Measurements from ENCODE around the gene SLF2. TPM values are rescaled to one million over a fixed set of nuclear protein-coding genes. Genes with fewer than 3 reads are reported as not detected.
"Not testable (repeated sequence)": the region's sequence is repeated elsewhere in the genome, so short reads cannot be mapped to it uniquely, and the experiment has no call there.

SLF2 gene
- total and polyA plus RNA-seq, 12 donors = 4.8 to 23.6 (median 18.3) TPM

GRCh38 chr10:100881556-100882213, 31.1 kb upstream of the SLF2 start:
- intact Hi-C loops (cut with DNase I) = loop anchor here in 1 of 10 donors (10.0 kb wide), 1 partner anchor 317 kb away; no protein-coding TSS in a partner anchor
- no peak overlapping the region for H3K27ac ChIP-seq
- H3K9me3 ChIP-seq = no peaks in the 10 kb centered on the region
- no peaks in the 10 kb centered on the region for H3K36me3 ChIP-seq
- H3K4me3 ChIP-seq = no peak overlapping the region
- no peak for TF ChIP-seq CTCF (IDR thresholded peaks at IDR 0.05)
- ATAC-seq (no peak), DNase-seq (no peak)
- peaks cover 0 to 16% (median 4%) of the 10 kb centered on the region in 9 donors for H3K4me1 ChIP-seq
- peaks cover 0 to 38% (median 14%) of the 10 kb centered on the region in 7 donors for H3K27me3 ChIP-seq
- 75 to 77% methylated on average over 5 of the region's 5 CpGs for WGBS, 2 donors

GRCh38 chr10:100882252-100882651, 30.5 kb upstream of the SLF2 start:
- no peak for ATAC-seq
- no peak for DNase-seq
- Histone ChIP-seq H3K36me3 (no peaks in the 10 kb centered on the region), H3K27me3 (peaks cover 0 to 37% (median 9%) of the 10 kb centered on the region in 7 donors), H3K27ac (no peak overlapping the region), H3K4me3 (no peak overlapping the region), H3K9me3 (no peaks in the 10 kb centered on the region), H3K4me1 (peaks cover 0 to 18% (median 4%) of the 10 kb centered on the region in 9 donors)
- no peak for TF ChIP-seq CTCF (IDR thresholded peaks at IDR 0.05)
- 63 to 66% methylated on average over 8 of the region's 8 CpGs for WGBS, 2 donors
- intact Hi-C loops (cut with DNase I) = loop anchor here in 1 of 10 donors (10.0 kb wide), 1 partner anchor 317 kb away; no protein-coding TSS in a partner anchor

DNA sequence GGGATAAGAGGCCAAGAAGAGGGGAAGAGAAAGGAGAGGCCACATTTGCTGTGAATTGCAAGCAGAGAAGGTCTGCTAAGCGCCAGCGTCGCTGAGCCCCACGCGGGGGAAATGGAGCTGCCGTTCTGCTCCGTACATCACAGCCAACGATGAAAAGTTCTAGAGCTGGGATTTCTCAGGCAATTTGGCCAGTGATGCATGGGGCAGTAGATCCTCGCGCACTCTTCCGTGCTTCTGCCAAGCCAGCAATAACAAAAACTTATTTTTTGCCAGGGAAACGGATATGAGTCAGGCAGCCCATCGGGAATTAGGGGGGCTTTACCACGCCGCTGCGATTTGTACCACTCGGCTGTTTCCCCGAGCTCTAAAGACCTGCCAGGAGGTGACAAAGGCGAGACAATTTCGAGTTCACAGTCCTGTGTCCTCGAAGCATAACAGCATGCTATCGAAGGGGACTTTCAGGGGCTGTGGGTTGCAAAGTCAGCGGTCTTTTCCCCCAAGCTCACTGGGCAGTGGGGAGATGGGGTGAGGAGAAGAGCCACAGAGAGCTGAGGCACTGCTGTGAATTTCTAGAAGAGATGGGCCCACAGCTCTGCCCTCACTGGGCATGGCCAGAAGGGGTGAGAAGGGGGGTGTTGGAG, 30.0 kb upstream of the SLF2 start:
- intact Hi-C loops (cut with DNase I) = loop anchor here in 1 of 10 donors (10.0 kb wide), 1 partner anchor 318 kb away; no protein-coding TSS in a partner anchor
- ATAC-seq (peak in 6 of 8 donors; percentile 11 to 50 (median 22)), DNase-seq (peak in 1 of 2 donors; percentile 24)
- no peak for TF ChIP-seq CTCF (IDR thresholded peaks at IDR 0.05)
- Histone ChIP-seq H3K36me3 (no peaks in the 10 kb centered on the region), H3K9me3 (no peaks in the 10 kb centered on the region), H3K4me3 (no peak overlapping the region), H3K4me1 (peaks cover 0 to 21% (median 8%) of the 10 kb centered on the region in 9 donors), H3K27ac (no peak overlapping the region), H3K27me3 (peaks cover 0 to 33% (median 8%) of the 10 kb centered on the region in 7 donors)
- WGBS, 2 donors = 39 to 47% methylated on average over 23 of the region's 23 CpGs

DNA sequence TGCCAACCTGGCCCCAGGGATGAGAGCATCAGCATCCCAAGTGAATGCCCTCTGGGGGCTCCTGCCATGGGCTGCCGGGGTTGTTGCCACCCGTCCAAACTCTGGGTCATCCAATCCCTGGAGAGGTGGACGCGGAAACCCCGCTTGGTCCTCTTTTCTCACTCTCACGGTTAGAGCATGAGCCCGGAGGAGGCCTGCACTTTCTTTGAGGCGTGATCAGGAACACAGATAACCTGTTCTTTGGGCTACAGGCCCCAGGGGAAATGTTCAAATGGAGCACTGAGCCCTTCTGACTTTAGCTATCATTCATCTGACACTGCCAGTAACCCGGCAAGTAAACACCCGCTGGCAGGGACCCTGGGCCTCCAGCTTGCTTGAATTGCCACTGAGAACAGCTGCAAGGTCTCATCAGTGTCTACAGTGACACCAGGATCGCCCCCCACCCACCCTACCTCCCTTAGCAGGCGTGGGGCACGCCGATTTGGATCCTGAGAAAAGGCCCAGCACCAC, 29.4 kb upstream of the SLF2 start:
- Histone ChIP-seq H3K27me3 (peaks cover 0 to 32% (median 9%) of the 10 kb centered on the region in 7 donors), H3K36me3 (no peaks in the 10 kb centered on the region), H3K4me3 (no peak overlapping the region), H3K27ac (no peak overlapping the region), H3K9me3 (no peaks in the 10 kb centered on the region), H3K4me1 (peaks cover 0 to 21% (median 8%) of the 10 kb centered on the region in 9 donors)
- WGBS, 2 donors = 58 to 69% methylated on average over 14 of the region's 14 CpGs
- no peak for ATAC-seq
- intact Hi-C loops (cut with DNase I) = loop anchor here in 1 of 10 donors (10.0 kb wide), 1 partner anchor 319 kb away; no protein-coding TSS in a partner anchor
- no peak for DNase-seq
- TF ChIP-seq CTCF (IDR thresholded peaks at IDR 0.05) = no peak

- intact Hi-C loops (cut with DNase I) = loop anchor here in 2 of 10 donors (5.0 to 10.0 kb wide), 2 partner anchors 321 to 323 kb away; no protein-coding TSS in a partner anchor
- not testable (repeated sequence) for H3K27ac ChIP-seq, H3K4me3 ChIP-seq, DNase-seq, ATAC-seq, H3K9me3 ChIP-seq, H3K36me3 ChIP-seq
- peaks cover 0 to 39% (median 24%) of the 10 kb centered on the region in 7 donors for H3K27me3 ChIP-seq
- peaks cover 0 to 21% (median 9%) of the 10 kb centered on the region in 9 donors for H3K4me1 ChIP-seq
- 97 to 98% methylated on average over 13 of the region's 13 CpGs for WGBS, 2 donors
Observed at GRCh38 chr10:100885611-100886010, 27.2 kb upstream of the SLF2 start.

All from heart right ventricle (tissue), 16 donors.